GM18508 (cell line): ENCODE data around the gene C1orf115.

Experiments used
- ATAC-seq: cut with Tn5 transposase; IDR thresholded peaks from one replicate; pipeline ENCODE4 v1.9.1; 2021; ENCODE audit warnings: moderate number of reproducible peaks; ENCODE audit not compliant: insufficient read depth, unreplicated experiment

Gene C1orf115

GRCh38 chr1:220692436-220693228 lies 2.5 kb downstream of the C1orf115 start:
- ATAC-seq: no peak

GRCh38 chr1:220694866-220695382 lies 4.8 kb downstream of the C1orf115 start:
- ATAC-seq: no peak

DNA sequence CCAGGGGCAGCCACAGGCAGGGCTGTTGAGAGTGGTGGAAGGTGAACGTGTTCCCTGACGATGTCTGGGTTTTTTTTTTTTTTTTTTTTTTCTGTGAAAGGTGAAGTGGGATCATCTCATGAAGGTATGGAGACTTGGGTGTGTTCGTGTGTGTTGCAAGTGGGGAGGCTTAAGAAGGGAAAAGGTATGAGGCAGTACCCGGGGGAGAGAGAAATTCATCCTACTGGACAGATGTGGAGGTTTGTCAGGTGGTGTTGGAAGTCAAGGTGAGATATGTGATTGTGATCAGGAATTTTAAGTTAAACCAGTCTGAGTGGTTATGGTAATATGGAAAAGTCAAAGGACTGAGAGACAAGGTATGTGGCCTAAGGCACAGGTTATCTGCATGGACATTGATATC lies 5.3 kb downstream of the C1orf115 start:
- no peak for ATAC-seq

DNA sequence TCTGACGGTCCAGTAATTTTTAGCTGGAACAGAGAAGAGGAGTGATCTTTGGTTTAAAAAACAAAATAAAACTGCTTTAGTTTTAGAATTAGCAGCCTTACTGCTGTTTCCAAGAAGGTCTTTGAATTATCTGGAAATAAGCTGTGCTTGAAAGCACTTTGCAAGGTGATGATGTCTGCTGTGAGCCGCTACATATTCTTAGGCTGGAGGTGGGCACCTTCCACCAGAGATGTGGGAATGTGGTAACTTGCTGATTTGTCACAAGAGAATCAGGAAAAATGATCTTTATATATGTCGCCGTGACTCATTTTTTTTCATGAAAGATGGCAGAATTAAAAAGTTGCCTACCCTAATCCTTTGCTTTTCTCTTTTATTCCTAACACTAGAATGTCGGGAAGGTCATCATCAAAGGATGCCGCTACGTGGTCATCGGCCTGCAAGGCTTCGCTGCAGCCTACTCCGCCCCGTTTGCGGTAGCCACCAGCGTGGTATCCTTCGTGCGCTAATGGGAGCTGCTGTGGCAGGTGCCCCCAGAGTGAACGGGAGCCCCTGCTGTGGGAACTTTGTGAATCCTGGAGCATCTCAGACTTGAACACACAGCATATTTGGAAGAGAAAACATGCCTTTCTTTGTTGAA lies 6.2 kb downstream of the C1orf115 start:
- no peak for ATAC-seq

GRCh38 chr1:220696863-220697231 lies 6.7 kb downstream of the C1orf115 start:
- ATAC-seq: no peak

- no peak for ATAC-seq
Observed at GRCh38 chr1:220697326-220697725, 7.2 kb downstream of the C1orf115 start.

DNA sequence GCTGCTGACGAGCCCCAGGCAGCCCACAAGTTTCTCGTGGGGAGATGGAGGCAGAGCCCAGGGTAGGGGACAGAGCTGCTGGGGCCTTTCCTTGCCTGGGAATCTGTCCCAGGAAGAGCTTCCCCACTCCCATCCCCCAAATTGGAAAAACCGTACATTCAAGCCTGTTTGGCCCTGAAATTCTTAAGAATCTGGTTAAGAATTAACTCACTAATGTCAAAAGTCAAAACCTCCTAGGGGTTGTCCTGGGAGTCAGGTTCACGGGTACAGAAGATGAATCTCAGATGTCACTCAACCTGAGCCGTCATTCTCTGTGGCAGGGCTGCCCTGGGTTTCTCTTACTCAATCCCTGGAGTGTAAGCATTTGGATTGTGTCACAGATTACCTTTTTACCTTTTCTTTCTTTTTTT lies 8.4 kb downstream of the C1orf115 start:
- ATAC-seq: no peak

DNA sequence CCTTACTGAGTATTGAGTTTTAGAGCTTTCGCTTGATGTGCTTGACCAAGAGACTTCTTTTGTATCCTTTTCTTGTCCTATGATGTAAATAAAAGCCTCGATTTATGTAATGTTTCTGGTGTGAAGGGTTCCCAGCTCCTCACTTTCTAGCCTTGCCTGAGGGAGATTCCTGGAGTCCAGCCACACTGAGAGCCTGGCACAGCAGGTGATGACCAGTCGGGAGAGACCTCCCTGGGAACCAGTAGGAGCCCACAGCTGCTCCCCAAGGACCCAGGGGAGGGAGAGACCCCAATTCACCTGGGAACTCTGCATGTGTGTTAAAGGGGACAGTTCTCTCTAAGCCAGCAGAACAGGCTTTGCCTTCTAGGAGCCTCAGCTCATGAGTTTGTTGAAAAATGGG lies 8.9 kb downstream of the C1orf115 start:
- no peak for ATAC-seq

DNA sequence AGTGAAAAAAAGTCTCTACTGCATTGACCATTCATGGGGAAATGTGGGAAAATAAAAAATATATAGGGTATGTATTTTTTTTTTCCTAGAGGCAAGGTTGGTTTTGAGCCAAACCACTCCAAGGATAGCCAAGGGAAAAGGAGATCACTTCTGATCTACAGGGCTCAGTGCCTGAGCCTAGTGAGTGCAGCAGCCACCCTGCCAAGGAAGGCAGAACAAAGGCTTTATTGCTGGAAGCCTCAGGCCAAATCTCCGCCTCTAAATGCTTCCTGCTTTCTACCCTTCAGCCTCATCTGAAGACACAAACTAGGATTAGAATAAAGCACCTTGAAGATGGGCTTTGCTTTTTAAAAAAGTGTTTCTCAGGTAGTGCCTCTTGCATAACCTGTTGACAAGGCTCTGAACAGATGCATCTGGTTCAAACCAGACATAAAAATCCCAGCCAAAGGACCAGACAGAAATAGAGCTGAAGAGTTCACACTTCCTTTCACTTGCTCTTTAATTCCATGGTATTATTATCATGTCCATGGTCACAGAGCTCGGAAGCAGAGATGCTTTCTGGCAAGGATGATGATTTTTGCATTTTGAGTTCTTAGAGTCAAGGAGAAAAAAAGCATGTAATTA lies 10.5 kb downstream of the C1orf115 start:
- no peak for ATAC-seq

DNA sequence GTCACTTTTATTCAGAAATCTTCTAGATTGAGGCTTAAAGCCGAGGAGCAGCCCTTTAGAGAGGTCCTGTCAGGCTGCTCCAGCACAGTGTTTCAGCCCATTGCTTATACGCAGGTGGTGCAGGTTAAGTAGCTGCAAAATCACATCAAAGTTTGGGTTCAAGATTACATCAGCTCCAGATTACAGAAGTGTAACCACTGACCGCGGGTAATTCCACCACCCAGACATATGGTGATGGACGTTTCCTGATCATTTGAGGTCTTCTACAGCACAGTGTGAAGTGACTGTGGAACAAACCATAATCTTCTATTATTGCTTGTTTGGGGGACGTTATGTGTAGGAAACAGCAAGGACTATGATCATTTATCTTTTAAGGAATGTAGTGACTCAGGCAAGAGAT lies 11.8 kb downstream of the C1orf115 start:
- ATAC-seq: no peak

GRCh38 chr1:220702733-220703270 lies 12.6 kb downstream of the C1orf115 start:
- ATAC-seq: no peak

DNA sequence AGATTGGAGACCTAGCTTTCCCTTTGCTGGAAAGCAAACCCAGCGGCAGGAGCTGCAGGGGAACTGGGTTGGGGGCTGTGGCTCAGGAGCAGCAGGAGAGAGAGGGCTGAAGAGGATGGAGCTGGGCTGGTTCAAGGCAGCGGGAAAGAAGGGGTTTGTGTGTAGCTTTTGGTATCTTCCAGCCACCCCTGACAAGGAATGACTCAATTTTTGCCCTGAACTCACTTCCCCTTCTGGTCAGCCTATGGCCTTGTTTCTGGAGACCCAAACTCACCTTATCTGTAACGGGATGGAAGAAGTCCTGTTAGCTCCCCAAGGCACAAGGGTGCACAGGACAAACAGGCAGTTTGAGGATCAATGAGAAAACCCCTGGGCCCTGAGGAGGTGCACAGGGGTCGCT lies 13.1 kb downstream of the C1orf115 start:
- ATAC-seq: no peak

- no peak for ATAC-seq
Observed at GRCh38 chr1:220705782-220706181, 15.6 kb downstream of the C1orf115 start.

DNA sequence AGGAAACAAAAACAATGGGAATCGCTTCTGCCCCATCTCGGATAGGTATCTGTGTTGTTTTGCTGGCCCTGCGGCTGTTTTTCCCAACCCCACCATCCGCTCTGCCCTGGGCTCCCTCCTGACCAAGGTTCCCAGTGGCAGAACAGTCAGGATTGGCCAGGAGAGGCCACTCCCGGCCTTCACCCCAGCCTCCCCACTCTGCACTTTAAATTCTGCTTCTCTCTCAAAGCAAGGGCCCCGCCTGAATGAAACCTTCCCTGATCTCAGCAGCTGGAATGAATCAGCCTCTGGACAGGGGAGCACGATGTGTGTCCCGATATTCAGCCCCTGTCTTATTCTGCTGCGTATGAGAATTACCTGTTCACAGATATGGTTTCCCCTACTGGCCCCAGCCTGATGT lies 16.3 kb downstream of the C1orf115 start:
- no peak for ATAC-seq

DNA sequence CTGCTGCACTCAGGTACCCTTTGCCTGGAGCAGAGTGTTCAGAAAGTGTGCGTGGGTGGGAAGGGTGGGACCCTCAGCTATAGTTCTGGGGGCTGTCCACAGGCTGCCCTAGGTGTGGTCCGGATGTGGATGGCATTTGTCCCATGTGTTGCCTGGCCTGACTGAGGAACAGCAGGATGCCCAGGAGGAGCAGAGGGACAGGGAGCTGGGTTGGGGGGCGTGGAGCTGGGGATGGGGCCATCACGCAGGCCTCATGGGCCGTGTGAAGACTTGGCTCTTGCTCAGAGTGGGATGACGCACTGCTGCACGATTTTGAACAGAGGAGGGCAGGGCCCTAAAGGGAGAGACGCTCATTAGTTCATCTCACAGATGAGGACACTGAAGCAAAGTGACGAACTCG lies 17.0 kb downstream of the C1orf115 start:
- ATAC-seq: no peak

DNA sequence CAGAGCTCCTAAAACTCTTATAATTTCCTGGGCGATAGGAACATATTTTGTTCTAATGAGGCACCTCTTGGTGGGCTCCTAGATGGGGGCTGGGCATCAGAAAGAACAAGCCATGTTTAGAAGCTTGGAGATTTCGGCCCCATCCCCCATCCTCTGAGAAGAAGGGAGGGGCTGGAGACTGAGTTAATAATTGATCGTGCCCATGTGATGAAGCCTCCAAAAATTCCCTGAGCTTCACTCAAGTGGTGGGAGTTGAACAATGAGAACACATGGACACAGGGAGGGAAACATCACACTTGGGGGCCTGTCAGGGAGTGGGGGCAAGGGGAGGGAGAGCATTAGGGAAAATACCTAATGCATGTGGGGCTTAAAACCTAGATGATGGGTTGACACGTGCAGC lies 18.1 kb downstream of the C1orf115 start:
- ATAC-seq: no peak

- ATAC-seq: no peak
Observed at GRCh38 chr1:220708936-220709801, 19.0 kb downstream of the C1orf115 start.

DNA sequence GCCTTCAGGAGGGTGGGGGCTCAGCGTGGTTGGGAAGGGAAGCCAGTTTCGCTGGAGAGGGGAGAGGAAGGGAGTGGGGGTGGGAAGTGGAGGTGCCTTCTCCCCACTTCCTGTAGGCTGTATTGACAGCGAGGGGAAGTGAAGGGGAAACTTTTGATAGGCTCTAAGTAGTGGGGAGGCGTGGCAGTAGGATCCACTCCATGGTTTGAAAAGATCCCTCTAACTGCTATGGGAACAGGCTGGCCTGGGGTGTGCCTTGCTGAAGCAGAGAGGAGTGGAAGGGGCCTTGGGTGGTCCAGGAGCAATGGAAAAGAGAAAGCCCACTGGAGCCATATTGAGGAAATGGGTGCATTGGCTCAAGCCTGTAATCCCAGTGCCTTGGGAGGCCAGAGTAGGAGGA lies 20.2 kb downstream of the C1orf115 start:
- ATAC-seq: no peak

DNA sequence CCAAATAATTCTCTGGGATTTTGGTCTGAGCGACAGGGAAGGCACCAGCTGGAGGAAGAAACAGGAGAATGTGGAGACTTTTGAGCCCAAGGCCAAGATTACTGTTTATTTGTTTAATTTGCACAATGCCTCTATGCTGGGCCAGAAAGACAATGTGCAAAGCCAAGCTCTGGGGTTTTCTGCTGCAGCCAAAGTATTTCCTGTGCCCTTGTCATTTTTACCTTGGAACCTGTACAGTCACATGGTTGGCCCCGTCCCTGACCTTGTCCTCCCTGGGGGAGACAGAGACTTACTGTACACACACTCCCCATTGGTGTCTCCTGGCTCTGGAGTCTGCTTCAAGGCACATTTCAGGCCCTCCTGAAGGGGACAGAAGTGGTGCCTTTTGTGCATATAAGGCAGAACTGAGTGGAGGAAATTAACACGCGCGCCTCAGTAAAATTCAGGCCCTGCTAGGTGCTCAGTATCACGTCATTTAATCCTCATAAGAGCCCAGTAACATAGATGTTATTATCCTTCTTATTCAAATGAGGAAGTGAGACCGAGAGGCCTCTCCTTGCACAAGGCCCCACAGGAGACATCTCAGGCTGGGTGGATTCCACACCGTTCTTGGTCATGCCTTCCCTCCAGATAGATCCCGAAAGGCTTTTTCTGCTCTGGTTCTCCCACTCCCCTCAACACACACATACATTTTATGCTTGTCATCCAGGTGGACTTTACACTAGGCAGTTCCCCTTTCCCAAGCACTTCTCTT lies 21.1 kb downstream of the C1orf115 start:
- ATAC-seq: no peak
